MM.1S (cell line): ENCODE data around the gene DHRS1.

Experiments used
- CTCF ChIP-seq: fragments of 300-600 bp; sonication (generic); IDR thresholded peaks from 2 replicates; pipeline ENCODE4 v1.5.1; 2016; ENCODE audit warnings: antibody characterized with exemption, low read length, mixed read lengths
- EZH2 ChIP-seq: fragments of 300-600 bp; sonication (generic); optimal IDR thresholded peaks from 2 replicates; pipeline ENCODE3; 2017; ENCODE audit warnings: low read depth, mild to moderate bottlenecking, antibody characterized with exemption, low read length, mixed read lengths

- no peak for TF ChIP-seq CTCF
- TF ChIP-seq EZH2: no peak
Measured at GRCh38 chr14:24324024-24324423, 24.4 kb upstream of the DHRS1 start.
